ENCODE data around the gene NEDD9.

Gene NEDD9

GRCh38 chr6:11232193-11232769, at the start of gene NEDD9:
Gene NEDD9 (minus strand): TSS chr6:11232668. CDS start chr6:11232515, 153 bp downstream.
- peak; percentile 73 for DNase-seq

- DNase-seq, result no peak
Observed at GRCh38 chr6:11282245-11282644, 49.8 kb upstream of the NEDD9 start.

GRCh38 chr6:11280394-11280793, 47.9 kb upstream of the NEDD9 start:
- no peak for DNase-seq

DNA sequence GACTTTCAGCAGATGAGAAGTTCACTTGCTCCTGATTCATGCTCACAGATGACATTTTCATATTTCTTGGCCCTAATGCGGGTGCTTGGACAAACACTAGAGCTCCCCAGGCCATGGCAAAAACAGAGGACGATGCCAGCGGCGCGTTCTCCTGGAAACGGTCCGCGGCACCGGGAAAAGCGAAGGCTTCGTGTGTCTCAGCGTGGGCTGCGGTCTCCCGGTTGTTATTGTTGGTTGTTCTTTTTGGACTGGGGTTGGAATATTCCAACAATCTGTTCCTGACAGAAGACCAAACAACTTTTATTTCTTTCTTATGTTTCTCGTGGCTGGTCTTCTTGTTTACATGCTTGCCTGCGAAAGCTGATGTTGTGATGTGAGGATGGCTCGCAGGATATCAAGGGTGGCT, 46.8 kb upstream of the NEDD9 start:
- no peak for DNase-seq

- DNase-seq, result no peak
Observed at GRCh38 chr6:11278207-11278559, 45.7 kb upstream of the NEDD9 start.

DNA sequence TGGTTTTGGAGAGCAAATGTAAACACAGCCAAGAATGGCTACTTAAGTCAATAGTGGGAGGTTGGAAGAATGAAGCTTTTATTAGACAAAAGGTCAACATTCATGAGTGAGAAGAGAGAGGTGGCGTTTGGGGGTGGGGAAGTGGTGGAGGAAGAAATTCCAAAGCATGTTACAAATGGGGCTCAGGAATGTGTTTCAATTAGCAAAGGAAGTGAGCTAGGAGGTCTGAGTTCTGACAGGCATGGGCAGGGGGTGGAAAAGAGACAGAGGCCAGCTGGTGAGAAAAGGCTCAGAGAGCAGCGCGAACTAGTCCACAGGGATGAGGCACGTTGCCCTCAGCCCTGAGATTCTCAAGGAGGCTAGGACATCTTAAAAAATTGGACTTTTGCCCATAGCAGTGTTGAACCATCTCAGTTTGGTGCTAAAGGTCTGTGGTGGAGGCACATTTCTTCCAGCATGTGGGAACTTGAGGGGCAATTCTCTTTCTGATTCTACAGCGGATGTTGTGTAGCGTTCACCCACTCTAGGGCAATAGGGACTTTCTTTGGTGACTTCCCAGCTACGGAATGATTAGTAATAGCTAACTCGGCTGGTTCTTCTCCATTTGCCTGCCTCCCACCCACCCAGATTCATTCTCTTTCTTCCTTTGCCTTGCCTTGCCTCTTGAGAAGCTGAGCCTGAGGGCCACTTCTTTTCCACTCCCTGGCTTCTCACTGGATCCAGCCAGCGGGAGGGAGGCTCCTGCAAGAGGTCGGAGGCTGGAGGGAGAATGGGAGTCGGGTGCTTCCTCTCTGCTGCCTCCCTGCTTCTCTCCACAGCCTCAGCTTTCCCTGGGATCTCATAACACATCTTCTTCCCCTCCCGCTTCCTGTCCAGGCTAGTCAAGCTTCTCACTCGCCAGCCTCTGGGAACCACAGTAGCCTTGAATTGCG, 45.1 kb upstream of the NEDD9 start:
- DNase-seq, result no peak

GRCh38 chr6:11276911-11277274, 44.4 kb upstream of the NEDD9 start:
- no peak for DNase-seq

DNA sequence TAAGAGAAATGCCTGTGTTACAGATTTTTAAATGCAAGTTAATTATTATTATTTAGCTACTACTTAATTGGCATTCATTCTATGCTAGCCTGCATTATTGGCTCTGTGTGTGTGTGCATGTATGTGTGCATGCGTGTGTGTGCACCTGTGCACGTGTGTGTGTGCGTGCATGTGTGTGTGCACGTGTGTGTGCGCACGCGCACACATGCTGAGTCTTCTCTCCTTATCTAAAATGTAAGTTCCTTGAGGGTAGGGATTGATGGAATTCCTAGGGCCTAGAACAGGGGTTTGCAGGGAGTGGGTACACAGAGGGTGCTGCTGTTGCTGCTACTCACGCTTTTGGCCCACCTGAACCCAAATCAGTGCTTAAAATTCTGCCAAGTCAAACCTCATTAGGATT, 43.8 kb upstream of the NEDD9 start:
- no peak for DNase-seq

- DNase-seq, result no peak
Observed at GRCh38 chr6:11275598-11275997, 43.1 kb upstream of the NEDD9 start.

DNA sequence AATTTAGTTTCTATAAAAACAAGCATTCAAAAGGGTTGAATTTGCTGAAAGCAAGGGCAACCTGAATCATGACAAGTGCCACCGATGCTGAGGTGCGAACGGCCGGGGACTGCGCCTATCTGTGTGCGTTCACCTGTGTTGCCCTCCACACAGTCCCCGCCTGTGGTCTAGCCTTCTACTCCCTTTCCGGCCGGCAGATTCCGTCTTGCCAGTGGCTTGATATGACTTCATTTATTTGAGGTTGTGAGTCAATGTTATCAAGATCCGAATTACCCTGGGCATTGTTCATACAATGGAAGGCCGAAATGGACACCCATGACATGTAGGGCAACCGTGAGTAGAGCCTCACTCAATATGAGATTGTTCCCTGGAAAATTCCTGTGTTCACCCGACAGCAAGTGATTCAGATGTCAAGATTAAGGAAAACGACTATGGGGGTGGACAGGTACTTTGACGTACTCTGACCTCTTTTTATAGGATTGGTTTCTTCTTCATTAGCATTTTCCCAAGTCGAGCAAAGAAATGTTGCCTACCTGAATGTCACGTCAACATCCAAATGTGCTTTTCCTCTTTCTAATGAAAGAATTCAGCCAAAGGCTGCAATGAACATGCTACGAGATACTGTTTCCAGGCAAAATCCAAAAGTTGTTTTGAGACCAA, 41.1 kb upstream of the NEDD9 start:
- no peak for DNase-seq

GRCh38 chr6:11272491-11273192, 40.2 kb upstream of the NEDD9 start:
- DNase-seq, result no peak

DNA sequence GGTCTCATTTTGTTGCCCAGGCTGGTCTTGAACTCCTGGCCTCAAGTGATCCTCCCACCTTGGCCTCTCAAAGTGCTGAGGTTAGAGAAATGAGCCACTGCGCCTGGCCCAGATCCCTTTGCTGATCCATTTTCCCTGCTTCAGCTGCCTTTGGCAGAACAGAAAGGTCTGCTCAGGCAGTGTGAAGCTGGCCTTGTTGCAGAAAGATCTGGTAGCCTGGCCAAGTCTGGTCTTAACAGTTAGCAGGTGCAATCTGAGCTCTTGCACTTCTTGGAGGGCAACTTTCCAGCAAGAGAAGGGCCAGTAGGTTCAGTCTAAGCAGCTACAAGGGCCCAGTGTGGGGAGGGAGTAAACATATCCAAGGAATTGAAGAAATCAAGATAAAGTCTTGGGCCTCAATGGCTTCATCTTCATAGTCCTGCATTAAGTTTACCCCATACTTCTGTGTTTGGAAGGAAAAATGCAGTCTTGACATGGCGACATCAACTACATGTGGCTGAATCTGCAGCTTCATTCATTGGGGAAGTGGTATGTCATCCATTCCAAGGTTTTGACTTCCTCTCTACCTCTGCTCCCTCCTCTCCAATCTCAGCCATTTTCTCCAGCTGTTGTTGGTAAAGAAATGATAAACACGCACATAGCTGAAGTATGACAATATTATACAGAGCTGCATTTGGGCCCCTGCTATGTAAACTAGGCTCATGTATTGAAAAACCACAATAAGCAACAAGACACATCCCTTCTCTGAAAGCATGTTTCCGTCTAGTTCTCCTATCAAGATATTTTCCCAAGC, 39.0 kb upstream of the NEDD9 start:
- no peak for DNase-seq

- no peak for DNase-seq
Observed at GRCh38 chr6:11270030-11271027, 37.9 kb upstream of the NEDD9 start.

DNA sequence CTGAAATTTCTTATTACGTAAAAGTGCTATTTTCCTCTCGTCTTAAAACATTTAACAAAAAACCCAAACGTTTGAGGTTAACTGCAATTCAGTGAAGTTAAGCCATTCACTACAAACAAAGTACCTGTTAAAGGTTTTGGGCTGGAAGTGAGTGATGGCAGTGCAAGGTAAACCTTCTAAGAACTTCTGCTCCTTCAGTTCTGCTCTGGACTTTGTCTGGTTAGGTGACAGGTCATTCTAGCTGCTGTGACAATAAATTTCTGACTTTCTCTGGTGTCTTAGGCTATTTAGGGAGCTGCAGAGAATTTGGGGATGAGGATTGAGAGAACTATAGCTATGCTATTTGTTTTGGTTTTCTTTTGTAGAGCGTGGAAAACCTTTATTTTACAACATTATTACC, 36.5 kb upstream of the NEDD9 start:
- DNase-seq, result no peak

- DNase-seq, result no peak
Observed at GRCh38 chr6:11266926-11267325, 34.5 kb upstream of the NEDD9 start.

GRCh38 chr6:11265932-11266331, 33.5 kb upstream of the NEDD9 start:
- DNase-seq, result no peak

DNA sequence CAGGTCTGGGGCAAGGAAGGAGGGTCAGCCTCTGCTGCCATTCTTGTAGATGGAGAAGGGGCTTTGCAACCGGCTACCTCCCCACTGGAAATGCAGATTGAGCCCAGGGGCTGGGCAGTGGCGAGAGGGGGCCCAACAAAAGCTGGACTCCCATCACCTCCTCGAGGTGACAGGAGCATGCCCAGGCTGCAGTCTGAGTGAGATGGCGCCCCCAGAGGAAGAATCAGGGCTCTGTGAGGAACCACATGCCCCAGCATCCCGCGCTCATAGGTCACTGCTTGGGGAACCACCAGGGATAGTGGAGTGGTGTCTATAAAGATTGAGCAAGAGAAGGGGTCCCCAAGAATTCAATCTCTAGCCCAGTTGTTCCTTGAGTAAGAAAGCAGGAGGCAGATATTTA, 31.6 kb upstream of the NEDD9 start:
- DNase-seq, result no peak

- no peak for DNase-seq
Observed at GRCh38 chr6:11263291-11263775, 30.9 kb upstream of the NEDD9 start.

GRCh38 chr6:11262242-11262641, 29.8 kb upstream of the NEDD9 start:
- DNase-seq, result no peak

GRCh38 chr6:11260249-11261038, 28.0 kb upstream of the NEDD9 start:
- no peak for DNase-seq
